Right lobe of liver (tissue), 4 donors: ENCODE measurements around the gene FOXI2.

Source experiments
- POLR2A ChIP-seq: fragments of 450-650 bp; IDR thresholded peaks from one replicate; pipeline ENCODE4 v1.6.1; 2017; ENCODE audit warnings: antibody characterized with exemption, mild to moderate bottlenecking
- TF ChIP-seq, protein P1 (sequence below), 4 donors: fragments of 200-600 bp in 3 of 4; fragments of 450-650 bp in 1 of 4; IDR thresholded peaks; one replicate each; pipeline versions ENCODE4 v1.5.1 to v1.8.0; 2016 to 2022; ENCODE audit warnings: antibody characterized with exemption in 4 of 4, mild to moderate bottlenecking in 2 of 4
- donor health status: DM: no; HTN: no; CAD: no.
- donor health status: DM: no; HTN: no; CAD: no.
- donor health status: DM: no; HTN: yes; CAD: no.

DNA sequence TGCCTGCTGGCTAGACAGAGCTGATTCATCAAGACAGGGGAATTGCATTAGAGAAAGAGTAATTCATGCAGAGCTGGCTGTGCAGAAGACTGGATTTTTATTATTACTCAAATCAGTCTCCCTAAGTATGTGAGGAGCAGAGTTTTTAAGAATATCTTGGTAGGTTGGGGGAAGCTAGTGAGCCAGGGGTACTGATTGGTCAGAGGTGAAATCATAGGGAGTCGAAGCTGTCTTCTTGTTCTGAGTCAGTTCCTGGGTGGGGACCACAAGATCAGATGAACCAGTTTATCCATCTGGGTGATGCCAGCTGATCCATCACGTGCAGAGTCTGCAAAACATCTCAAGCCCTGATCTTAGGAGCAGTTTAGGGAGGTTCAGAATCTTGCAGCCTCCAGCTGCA lies 39.8 kb downstream of the FOXI2 start:
- TF ChIP-seq, protein P1, sequence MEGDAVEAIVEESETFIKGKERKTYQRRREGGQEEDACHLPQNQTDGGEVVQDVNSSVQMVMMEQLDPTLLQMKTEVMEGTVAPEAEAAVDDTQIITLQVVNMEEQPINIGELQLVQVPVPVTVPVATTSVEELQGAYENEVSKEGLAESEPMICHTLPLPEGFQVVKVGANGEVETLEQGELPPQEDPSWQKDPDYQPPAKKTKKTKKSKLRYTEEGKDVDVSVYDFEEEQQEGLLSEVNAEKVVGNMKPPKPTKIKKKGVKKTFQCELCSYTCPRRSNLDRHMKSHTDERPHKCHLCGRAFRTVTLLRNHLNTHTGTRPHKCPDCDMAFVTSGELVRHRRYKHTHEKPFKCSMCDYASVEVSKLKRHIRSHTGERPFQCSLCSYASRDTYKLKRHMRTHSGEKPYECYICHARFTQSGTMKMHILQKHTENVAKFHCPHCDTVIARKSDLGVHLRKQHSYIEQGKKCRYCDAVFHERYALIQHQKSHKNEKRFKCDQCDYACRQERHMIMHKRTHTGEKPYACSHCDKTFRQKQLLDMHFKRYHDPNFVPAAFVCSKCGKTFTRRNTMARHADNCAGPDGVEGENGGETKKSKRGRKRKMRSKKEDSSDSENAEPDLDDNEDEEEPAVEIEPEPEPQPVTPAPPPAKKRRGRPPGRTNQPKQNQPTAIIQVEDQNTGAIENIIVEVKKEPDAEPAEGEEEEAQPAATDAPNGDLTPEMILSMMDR (IDR thresholded peaks at IDR 0.05): no peak
- TF ChIP-seq POLR2A: no peak
